Effector CD4-positive, alpha-beta T cell (primary cell): Measurements from ENCODE around the gene BCL11B.
"Not testable (repeated sequence)": the region's sequence is repeated elsewhere in the genome, so short reads cannot be mapped to it uniquely, and the experiment has no call there.

Experiments
- DNase-seq: peaks from one replicate; pipeline ENCODE4 v3.0.0-alpha.2; 2020

The BCL11B gene

DNA sequence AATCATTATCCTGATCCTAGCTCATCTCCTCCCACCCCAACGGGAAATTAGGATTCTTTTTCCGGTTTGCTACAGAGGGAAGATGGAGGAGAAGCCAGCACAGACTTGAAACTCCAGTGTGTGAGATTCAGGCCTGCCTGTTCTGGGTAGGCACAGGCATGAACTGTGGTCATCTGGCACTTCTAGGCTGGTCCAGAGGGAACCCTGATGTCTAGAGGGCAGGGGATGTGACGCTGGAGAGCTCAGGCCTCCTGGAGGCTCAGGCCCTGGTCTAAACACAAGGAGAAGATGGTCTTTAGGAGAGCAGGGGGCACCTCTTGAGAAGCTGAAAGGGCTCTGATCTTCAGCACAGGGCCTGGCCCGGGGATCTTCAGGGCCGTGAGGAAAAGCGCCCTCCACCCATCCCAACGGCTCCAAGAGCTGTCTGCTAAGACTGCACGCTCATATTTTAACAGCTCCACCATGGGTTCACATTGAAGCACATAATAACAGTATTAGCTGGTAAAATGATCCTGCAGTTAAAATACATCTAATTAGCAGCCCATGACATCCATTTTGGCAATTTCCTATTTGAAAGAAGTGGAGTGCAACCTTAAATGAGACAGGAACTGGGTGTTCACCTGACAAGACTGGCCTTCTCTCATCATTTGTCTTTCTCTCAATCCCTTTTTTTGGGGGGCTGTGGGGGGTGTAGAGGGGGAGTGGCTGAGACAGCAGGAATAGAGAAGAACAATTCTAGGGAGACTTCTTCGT lies 35.4 kb downstream of the BCL11B start:
- no peak for DNase-seq

DNA sequence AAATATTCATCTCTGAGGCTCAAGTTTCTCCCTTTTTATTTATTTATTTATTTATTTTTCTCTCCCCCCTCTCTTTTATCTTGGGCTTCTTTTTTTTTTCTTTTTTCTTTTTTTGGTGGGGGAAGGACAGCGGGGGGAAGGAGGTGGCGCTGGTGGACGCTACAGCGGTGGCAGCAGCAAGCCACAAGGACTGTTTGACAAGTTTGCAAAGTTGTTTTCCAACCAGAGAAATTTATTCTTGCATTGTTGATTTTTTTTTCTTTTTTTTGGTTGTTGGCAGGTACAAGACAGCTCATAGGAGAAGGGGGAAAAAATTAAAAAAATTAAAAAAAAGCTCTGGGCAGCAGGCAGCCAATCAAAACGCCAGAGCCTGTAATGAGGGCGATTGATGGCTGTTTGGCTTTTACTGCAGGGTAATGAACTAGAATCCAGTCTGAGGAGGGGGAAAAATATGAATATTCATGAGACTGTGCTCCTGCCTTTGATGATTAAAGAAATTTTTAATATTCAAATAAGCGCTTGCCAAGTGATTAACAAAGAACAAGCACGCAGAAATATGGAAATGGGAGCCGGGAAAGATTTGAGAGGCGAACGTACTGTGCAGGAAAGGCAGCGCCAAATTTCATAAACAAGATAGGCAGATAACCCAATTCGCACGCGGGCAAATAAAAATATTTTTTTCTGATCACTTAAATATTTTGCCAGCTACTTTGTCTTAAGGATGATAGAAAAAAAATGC lies 36.2 kb downstream of the BCL11B start:
- no peak for DNase-seq

DNA sequence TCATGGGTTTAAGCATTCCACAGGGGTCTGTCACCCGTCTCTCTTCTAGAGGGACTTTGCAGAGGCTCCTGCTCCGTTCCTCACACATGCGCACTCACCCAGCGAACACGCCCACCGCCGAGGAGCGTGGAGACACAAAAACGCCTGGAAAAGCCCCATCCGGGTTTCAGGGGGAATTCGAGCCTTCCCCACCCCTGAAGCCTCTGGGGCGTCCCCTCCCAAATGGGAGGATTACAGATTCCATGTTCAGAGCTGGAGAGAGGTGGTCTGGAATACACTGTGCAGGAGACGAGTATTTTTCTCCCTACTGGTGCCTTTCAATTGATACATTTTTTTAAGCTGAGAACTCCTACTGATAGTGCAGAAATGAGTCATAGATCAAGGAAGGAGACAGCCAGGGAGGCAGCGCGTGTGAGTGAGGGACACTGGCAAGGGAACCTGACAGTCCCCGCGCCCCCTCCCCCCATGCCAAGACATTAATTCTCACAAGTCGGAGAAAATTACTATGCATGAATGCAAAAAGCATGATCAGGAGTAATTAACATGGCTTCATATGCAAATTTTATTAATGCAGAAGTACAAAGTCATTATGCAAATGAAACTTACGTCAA lies 36.9 kb downstream of the BCL11B start:
- DNase-seq: peak; percentile 86

DNA sequence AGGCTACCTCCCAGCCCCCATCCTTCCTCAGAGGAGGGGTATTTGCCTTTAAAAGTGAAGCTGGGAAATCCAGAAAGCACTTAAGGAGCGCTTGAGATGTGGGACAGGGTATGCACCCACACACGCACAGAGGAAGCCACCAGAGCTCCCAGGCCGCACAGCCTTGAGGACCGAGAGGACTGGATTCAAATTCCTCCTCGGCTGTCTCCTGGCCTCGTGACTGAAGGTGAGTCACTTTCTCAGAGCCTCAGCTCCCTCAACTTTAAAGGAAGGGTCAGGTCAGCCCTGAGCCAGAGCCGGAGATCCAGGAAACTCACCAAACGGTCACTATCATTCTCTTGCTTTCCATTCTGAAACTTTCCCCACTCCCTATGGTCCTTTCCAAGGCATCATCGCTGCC lies 37.6 kb downstream of the BCL11B start:
- no peak for DNase-seq

DNA sequence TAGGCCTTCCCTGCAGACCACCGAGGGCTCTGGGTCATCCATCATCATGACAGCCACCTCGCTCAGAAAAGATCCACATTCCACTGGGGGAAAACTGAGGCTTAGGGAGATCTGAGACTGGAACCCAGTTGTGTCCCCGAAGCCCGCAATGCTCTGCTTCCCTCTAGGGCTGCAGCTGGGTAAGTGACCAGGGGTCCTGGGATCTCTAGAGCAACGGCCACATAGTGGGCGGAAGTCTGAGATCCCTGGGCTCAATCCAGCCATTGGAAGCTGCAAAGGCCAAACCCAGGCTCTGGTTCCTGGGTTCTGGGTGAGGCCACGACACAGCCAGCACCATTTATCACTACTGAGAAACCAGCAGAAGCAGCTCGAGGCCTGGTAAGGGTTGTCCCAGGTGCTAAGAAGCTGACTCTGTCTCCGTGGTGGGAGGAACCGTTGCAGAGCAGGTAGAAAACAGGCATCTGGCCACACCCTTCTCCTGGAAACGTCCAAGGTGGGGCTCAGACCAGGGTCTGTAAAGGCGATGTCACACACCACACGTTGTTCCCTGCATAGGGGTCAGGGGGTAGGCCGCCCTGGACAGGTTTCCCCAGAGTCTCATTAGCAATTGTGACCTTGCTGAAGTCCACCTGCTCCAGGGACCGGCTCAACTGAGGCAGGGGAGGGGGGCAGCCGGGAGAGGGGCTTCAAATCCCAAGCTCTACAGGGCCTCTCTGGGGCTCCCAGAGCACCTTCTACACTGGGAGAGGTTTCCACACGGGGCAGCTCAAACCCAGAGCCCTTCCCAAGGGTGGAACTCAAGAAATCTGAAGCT lies 38.6 kb downstream of the BCL11B start:
- DNase-seq: no peak

DNA sequence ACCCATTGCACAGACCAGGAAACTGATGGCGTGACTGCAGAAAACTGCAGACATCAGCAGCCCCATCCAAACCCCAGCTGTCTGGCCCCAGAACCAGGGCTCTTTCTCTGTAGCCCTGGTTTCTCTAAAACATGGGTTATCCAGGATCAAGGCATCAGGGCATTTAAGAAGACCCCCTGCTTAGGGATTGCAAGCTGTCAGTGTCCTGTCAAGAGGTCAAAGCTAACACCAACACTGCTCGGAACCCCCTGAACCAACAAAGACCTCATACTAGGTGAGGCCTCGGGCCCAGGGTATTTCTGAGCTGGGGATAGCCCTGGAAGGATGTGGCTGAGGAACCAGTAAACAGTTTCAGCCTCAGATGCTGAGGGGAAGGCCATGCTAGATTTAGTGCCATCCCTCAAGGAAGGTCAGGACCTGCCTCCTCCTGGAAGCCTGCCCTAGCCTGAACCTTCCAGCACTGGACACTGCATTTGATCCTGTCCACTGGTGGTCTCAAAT lies 39.2 kb downstream of the BCL11B start:
- DNase-seq: no peak

DNA sequence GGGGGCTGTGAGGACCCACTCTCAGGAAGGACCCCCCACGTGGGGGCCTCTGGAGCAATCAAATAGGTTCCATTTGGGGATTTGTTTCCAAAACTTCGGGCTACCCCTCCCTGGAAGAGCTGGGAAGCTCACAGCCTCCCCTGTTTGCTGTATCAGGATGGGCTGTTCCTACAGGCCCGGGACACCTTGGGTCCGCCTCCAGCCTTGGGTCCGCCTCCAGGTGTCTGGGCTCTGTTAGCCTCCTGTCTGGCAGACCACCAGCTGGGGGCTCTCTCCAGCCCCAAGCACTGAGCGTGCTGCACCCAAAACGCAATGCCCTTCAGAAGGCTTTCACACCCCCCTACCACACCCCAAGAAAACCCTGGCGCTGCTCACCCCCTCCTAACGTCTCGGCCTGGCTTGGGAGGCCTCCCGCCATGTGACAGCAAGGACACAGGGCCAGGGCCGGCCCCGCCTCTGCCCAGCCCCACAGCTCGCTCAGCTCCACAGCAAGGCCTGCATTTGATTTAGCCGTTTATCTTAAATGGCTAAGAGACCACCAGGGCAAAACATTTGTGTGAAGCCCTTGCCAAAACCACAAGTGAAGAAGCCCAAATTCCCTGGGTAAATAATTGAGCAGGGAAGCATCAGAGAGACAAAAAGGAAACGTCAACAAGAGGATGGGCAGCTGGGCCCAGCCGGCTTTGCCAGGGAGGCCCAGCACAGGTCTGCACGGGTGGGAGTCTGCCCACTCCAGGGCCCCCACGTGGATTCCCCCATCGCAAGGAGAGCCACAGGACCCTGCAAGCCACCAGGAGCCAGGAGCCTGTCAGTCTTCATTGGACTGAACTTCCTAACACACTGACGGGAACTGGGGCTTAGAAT lies 39.9 kb downstream of the BCL11B start:
- DNase-seq: no peak

DNA sequence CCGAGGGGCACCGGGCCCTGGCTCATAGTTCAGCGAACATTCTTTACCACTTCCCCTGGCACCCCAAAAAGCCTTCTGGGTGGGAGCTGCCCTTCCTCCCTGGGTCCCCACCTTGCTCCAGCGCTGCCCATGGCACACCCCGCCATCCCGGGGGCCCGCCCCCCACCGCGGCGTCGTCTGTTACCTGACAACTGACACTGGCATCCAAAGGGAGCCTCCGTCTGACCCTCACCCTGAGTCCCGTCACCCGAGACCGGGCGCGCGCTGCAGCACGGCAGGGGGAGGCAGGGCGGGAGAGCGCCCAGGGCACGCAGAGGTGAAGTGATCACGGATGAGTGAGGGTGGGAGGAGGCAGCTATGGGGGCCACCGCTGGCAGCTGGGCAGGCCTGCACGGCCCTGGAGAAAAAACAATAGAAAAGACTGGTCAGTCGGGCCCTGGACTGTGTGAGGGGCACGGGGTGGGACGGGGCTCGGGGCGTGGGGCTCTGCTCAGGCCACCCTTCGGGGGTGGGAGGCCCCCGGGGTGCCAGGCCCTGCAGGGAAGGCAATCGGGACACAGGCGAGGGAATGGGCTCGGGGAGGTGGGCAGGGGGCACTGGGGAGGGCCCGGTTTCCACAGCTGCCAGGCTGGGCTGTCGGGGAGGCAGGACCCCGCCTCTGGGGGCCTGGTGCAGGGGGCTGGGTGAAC lies 40.7 kb downstream of the BCL11B start:
- no peak for DNase-seq

DNA sequence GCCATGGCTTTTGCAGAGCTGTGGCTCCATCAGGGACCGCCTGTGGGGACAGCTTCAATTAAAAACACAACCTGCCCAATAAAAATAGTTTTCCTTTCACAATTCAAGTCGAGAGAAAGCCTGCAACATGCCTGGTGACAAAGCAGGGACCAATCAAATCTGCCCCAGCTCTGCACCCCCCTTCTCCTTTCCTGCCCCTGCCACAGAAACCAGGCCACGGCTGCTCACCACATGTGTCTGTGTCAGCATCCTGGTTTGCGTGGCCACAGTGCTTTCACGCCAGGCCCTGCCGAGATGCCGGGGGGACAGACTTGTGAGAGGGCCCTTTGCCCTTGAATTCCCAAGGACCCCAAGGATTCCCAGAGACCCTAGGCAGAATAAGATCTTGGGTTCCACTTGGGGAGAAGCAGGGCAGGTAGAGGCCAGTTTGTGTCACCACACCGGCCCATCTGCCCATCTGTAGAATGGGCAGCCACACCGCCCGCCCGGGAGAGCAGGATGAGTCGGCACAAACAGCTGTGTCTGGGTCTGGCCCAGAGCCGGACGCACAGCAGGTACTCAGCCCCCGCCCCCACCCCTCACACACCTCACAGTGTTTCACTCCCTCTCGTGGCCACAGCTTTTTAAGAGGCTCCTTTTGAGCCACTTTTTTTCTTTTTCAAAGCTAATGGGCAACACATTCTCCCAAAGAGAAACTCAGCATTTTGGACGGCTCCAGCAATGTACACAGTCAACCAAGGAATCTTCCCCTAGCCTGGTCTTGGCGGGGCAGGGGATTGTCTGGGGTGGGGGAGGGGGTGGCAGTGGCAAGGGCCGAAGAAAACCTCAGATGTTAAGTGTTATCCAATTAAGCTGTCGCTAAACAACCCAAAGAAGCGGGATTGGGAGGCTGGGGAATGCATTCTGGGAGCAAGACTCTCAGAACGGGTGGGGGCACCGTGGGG lies 41.5 kb downstream of the BCL11B start:
- peak; percentile 82 for DNase-seq

DNA sequence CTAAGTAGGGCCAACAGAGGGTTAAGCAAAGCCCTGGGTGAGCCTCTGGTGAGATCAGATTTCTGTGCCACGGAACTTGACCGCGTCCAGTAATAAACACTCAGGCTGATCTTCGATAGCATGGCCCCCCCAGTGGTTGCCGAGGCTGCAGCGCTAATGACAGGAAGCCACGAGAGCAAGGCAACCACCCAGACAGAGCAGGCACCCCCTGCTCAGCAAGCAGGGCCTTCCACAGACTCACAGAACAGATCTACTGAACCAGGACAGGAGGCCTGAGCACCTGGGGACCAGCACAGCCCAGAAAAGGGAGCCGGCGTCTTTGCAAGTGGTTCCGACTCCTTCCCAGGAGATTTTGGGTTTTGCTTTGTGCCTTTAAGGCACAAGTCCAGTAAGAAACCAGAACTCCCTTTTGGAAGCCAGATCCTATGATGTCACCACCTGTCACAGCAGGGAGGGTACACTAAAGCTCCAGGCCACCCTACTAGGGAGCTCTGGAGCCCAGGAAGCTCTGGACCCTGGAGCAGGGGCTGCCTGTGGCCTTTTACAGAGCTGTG lies 42.3 kb downstream of the BCL11B start:
- DNase-seq: peak; percentile 42

DNA sequence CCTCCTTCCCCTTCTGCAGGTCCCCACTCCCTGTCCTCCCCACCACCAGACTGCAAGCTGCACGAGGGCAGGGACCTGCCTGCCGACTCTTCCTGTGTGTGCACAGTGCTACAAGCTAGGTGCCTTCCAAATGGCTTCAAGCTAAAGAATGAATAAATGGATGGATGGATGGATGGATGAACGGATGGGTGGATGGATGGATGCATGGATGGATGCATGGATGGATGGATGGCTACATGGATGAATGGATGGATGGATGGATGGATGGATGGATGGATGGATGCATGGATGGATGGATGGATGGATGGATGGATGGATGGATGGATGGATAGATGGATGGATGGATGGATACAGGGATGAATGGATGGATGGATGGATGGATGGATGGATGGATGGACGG lies 43.2 kb downstream of the BCL11B start:
- not testable (repeated sequence) for DNase-seq

DNA sequence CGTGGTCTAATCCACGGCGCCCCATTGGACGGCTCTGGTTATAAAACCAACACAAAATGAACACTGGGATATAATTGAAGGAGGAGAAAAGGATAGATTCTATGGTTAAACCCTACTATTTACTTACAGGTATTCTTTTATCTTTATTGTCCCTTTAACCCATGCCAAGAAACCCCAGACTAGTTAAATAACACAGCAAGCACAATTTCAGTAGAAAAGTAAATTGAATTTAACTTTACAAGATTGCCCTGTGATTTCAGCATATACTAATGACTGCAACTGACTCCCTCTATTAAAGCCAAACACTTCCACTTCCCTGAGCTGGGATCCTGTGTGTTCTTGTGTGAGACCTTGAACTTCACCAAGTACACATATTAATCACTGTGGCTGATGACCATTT lies 45.3 kb downstream of the BCL11B start:
- DNase-seq: no peak

DNA sequence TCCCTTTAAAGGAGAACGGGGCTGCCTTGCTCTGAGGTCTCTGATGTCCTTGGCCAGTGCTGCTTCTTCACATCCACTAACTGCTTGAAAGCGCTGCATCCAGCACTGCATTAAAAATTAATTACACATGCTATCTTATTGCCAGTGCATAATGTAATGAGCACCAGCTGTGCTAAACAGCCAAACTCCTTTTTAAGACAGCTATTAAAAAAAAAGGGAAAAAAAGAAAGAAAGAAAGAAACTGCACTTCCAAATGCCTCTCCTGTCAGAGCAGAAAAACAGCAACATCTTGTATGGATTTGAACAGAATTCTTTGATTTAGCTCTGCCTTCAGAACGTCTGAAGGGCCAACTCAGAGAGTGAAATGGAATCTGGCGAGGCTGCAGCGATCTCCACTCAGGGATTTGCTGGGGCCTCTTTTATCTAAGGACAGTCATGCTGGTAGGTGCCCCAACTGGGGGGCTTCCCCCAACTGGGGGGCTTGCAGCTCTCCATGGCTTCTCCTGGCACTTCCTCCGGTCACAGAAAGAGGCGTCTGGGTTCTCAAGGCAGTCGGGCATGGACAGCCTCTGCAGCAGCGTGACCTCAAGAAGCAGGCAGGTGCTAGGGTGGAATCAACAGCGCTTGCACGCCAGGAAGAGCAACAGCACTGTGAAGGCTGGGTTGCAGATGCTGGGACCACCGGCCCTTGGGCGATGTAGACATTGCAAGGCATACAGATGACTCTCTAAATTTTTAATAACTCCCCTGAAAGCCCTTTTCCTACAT lies 46.4 kb downstream of the BCL11B start:
- no peak for DNase-seq

DNA sequence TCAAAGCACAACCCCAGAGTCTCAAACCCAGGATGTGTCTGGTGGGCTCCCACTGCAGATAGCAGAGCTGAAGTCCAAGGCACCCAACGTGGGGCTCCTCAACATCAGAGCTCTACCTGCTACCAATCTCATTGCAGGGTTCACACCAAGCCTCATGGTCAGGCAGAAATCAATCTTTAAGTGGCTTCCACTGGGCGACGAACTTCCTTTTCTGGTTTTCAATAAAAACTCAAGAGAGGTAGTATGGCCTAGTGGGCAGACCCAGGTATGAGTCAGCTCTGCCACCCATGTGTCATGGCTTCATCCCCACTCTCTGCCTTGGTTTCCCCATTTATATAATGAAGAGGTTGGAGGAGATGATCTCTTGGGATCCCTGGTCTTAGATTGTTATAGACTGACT lies 47.0 kb downstream of the BCL11B start:
- no peak for DNase-seq

DNA sequence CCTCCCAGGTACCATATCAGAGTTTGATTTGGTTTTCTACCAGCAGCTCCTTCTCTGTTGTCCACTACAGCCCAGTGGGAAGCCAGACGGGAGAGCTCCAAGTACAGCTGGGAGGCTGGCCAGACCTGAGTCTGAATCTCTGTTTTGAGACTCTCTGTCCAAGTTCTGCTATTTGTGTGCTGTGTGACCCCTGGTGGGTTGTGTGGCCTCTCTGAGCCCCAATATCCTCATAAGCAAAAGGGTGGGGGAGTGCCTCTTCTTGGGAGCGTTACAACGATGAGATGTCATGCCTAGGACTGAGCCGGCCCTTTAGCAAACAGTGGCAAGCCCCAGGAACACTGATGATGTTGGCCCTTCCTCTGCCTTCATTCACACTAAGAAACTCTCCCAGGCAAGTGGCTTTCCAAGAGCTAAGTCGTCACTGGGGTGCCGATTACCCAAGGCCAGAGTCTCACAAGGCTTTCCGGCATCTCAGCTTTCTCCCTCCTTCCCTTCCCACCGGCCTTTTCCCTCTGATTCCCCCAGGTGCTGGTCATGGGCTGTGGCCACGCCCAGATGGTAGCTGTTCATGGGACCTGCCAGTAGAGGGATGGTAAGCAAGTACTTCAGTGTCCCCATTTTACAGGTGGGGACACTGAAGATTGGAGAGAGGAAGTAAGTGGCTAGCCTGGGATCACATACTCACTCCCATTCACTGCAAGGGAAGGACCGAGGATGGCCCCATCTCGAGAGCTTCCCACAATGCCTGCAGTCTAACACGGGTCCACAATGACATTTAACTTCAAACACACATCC lies 47.7 kb downstream of the BCL11B start:
- DNase-seq: no peak

DNA sequence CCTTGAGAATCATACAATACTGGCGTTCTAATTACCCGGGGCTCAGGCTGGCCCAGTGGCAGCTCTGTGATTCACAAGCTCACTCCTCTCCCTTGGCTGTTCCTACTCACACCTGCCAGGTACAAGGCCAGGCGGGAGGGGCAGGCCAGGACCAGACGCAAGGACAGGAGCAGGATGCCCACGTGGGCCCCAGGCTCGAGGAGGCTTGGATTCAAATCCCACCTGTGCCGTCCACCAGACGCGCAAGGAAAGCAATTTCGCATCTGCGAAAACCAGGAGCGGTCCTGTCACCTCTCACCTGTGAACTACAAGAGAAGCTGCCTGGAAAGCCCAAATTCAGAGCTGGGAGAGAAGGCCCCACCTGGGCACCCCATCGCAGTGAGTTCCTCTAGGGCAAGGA lies 50.6 kb downstream of the BCL11B start:
- DNase-seq: no peak

DNA sequence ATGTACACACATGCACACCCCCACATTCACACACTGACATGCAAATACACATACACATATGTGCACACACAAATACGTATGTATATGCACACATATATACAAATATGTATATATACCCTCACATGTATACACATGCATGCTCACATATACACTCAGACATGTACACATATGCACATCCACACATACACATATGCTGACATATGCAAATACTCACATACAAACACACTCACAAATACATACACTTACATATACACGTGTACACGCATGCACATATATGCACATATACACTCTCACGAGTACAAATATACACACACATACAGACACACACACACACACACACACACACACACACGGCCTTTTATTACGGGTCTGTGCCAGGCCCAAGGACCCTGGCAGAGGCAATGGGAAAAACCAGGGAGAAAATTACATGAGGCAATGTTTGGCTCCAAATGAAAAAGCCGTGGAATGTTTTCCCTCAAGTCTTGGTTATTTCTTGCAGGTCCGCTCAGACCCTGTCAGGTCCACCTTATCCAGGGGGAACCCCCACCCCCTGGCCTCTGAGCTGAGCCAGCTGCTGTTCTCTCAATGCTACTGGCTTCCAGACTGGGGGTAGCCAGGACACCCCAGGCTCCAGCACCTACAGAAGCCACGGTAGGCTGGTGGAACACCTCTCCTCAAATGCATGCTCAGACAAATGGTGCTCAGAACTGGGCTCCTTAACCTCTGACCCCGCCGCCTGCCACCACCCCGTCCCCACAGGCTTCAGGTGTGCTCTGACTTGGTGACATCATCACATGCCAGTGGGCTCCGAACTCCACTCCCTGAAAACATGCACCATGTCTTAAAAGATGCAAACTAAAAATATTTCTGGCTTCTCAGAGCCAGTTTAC lies 54.7 kb downstream of the BCL11B start:
- no peak for DNase-seq
